BJ (cell line): ENCODE measurements around the gene DENND6A. TPM values are rescaled to one million over a fixed set of nuclear protein-coding genes. Genes with fewer than 3 reads are reported as not detected.

ENCODE experiments used
- CTCF ChIA-PET: fragments of 350-600 bp; formaldehyde crosslinking; extraction: SDS; loops from one replicate; lab custom pipeline; 2021; ENCODE audit warnings: antibody characterized with exemption, inconsistent platforms; lab: Yijun Ruan, JAX
- POLR2A ChIA-PET: fragments of 300-600 bp; sonication (Branson Sonifier 250); formaldehyde crosslinking; extraction: SDS; loops from one replicate; lab custom pipeline; 2021; ENCODE audit warnings: antibody characterized with exemption; lab: Charles Lee
- DNase-seq: peaks from one replicate; pipeline ENCODE4 v3.0.0-alpha.2; 2011; ENCODE audit warnings: low read depth
- H3K27me3 ChIP-seq: 2 replicates; pipeline ENCODE4 v1.6.0; 2011; ENCODE audit warnings: low read length; ENCODE audit not compliant: control insufficient read depth, insufficient read depth
- H3K36me3 ChIP-seq: 2 replicates; pipeline ENCODE4 v1.5.1; 2011; ENCODE audit warnings: low read length; ENCODE audit not compliant: control insufficient read depth, insufficient read depth
- H3K4me3 ChIP-seq: 2 replicates; pipeline ENCODE4 v1.5.1; 2011; ENCODE audit warnings: low read depth, mild to moderate bottlenecking, control low read depth, low read length
- polyA plus RNA-seq: library from polyadenylated mRNA; depleted of rRNA; stranded (reverse); fragments of >200 nt; gene quantifications from 2 replicates; pipeline ENCODE4 v1.2.3, GENCODE V29; 2011
- TF ChIP-seq, protein P1 (sequence below): IDR thresholded peaks from 2 replicates; pipeline ENCODE4 v1.5.1; 2011; ENCODE audit warnings: low read depth, mild to moderate bottlenecking, control low read depth, inconsistent platforms, low read length, moderate library complexity; ENCODE audit not compliant: insufficient read depth

DENND6A gene
- polyA plus RNA-seq, 1 experiment = 8.5 TPM

DNA sequence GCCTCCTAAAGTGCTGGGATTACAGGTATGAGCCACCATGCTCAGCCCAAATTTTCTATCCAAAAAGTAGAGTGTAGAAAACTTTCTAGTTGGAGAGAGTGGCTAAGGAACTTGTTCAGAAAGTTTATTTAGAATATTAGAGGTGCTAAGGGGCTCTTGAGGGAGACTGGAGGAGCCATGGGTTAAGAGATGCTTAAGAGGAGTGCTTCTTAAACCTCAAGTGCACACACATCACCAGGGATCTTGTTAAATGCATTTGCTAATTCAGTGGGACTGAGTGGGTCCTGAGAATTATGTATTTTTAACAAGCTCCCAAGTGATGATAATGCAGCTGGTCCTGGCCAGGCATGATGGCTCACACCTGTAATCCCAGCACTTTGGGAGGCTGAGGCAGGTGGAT is 33.5 kb upstream of the DENND6A start:
- ChIA-PET CTCF (interaction anchor here (1.1 kb wide), 1 partner anchor 100 kb away, joined by 3 read pairs; no protein-coding TSS in a partner anchor), POLR2A (no interaction called here)
- Histone ChIP-seq H3K4me3 (no peak overlapping the region), H3K27me3 (no peaks in the 10 kb centered on the region), H3K36me3 (no peaks in the 10 kb centered on the region)
- no peak for DNase-seq
- TF ChIP-seq, protein P1, sequence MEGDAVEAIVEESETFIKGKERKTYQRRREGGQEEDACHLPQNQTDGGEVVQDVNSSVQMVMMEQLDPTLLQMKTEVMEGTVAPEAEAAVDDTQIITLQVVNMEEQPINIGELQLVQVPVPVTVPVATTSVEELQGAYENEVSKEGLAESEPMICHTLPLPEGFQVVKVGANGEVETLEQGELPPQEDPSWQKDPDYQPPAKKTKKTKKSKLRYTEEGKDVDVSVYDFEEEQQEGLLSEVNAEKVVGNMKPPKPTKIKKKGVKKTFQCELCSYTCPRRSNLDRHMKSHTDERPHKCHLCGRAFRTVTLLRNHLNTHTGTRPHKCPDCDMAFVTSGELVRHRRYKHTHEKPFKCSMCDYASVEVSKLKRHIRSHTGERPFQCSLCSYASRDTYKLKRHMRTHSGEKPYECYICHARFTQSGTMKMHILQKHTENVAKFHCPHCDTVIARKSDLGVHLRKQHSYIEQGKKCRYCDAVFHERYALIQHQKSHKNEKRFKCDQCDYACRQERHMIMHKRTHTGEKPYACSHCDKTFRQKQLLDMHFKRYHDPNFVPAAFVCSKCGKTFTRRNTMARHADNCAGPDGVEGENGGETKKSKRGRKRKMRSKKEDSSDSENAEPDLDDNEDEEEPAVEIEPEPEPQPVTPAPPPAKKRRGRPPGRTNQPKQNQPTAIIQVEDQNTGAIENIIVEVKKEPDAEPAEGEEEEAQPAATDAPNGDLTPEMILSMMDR = no peak

DNA sequence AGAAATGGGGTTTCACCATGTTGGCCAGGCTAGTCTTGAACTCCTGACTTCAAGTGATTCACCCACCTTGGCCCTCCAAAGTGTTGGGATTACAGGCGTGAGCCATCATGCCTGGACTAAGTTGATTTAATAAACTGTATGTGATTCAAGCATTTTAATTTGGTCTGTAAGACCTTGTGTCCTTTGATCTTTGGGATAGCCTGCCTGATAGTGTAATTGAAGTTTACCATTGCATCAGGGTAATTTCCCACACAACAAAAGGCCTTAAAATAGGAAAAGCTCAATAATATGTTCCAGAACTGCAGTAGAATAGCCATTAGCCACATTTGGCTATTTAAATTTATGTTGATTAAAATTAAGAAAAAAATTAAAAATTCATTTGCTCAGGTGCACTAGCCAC is 25.2 kb upstream of the DENND6A start:
- TF ChIP-seq, protein P1 = no peak
- H3K27me3 ChIP-seq = no peaks in the 10 kb centered on the region
- POLR2A ChIA-PET = no interaction called here

DNA sequence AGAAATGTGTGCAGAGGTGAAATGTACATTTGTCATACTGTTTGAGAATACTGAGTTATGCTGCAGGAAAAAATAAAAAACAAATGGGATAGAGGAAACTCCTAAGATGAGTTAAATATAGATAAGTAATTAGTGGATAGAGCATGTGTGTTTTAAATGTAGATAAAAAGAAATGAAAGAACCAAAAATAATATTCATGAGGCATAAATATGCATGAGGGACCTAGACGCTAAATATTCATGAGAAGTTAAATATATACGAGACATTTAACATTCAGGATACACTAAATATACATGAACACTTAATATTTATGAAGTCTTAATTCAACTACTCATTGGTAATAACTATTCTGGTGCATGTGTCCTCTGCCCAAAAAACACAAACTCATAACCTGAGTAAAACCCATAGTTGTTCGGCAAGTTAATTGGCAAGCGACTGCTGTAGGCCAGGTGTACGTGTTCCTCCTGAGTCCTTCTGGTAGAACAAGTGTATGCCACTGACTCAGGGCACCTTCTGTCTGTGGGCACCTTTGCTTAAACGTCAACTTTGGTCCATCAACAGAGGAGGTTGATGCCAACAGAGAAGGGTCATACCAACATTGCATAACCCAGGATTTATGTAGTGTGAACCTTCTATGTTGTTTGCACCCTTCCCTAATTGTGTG is 24.5 kb upstream of the DENND6A start:
- Histone ChIP-seq H3K4me3 (no peak overlapping the region), H3K27me3 (no peaks in the 10 kb centered on the region), H3K36me3 (no peaks in the 10 kb centered on the region)
- TF ChIP-seq, protein P1 = no peak
- ChIA-PET POLR2A (no interaction called here), CTCF (no interaction called here)
- DNase-seq = no peak

More for the DNA sequence above, 25.2 kb upstream of the DENND6A start:
- no peak for DNase-seq
- no peak overlapping the region for H3K4me3 ChIP-seq
- no peaks in the 10 kb centered on the region for H3K36me3 ChIP-seq
- CTCF ChIA-PET = no interaction called here

DNA sequence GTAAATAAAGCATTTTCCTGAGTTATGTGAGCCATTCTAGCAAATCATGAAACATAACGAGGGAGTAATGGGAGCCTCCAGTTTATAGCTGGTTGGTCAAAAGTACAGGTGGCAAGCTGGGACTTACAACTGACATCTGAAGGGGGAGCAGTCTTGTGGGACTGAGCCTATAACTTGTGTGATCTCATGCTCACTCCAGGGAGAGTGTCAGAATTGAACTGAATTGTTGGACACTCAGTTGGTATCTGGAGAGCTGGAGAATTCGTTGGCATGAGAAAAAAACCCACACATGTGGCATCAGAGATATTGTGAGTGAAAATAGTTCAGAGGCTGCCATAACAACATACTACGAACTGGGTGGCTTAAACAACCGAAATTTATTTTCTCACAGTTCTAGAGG is 22.8 kb upstream of the DENND6A start:
- Histone ChIP-seq H3K36me3 (no peaks in the 10 kb centered on the region), H3K4me3 (no peak overlapping the region), H3K27me3 (no peaks in the 10 kb centered on the region)
- POLR2A ChIA-PET = no interaction called here
- no peak for DNase-seq
- TF ChIP-seq, protein P1 = no peak
- CTCF ChIA-PET = no interaction called here

DNA sequence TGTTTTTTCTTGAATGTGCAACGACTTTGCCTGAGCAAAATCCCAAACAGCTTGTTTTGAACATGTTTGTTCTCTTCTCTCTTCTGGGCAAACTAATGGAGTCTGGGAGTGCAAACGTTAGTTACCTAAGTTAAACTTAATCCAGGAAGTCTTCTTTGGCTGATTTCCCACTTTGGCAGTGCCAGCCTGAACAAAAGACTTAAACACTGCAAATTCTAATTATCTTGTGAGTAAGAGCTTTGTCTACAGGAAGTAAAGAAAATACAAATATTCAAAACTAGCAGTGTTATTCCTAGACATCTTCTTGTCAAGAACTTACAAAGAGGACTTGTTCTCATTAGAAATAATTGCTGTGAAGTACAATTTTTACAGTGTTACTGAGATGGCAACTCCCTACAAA is 16.7 kb upstream of the DENND6A start:
- Histone ChIP-seq H3K36me3 (no peaks in the 10 kb centered on the region), H3K27me3 (no peaks in the 10 kb centered on the region), H3K4me3 (no peak overlapping the region)
- POLR2A ChIA-PET = no interaction called here
- TF ChIP-seq, protein P1 = no peak
- CTCF ChIA-PET = no interaction called here
- no peak for DNase-seq
